Caki2 (cell line): Measurements from ENCODE around the gene PCED1B. TPM values are rescaled to one million over a fixed set of nuclear protein-coding genes. Genes with fewer than 3 reads are reported as not detected.
"Not testable (repeated sequence)": the region's sequence is repeated elsewhere in the genome, so short reads cannot be mapped to it uniquely, and the experiment has no call there.

ENCODE experiments used
- DNase-seq: peaks from one replicate; pipeline ENCODE4 v3.0.0-alpha.2; 2015; ENCODE audit warnings: low read depth
- in situ Hi-C: cut with HindIII; loops from 2 replicates; pipeline ENCODE4 v1.10.0; 2016; ENCODE audit warnings: low sequenced_read_pairs, low pct_unique_long_range_greater_than_20kb, mixed read lengths
- total RNA-seq: library from RNA; depleted of rRNA; stranded (reverse); fragments of >200 nt; shearing (Covaris generic); gene quantifications from 2 replicates; pipeline ENCODE4 v1.2.3, GENCODE V29; 2014; ENCODE audit warnings: low replicate concordance

PCED1B gene
- total RNA-seq, 1 experiment from 2014 or later, result 1.9 TPM

DNA sequence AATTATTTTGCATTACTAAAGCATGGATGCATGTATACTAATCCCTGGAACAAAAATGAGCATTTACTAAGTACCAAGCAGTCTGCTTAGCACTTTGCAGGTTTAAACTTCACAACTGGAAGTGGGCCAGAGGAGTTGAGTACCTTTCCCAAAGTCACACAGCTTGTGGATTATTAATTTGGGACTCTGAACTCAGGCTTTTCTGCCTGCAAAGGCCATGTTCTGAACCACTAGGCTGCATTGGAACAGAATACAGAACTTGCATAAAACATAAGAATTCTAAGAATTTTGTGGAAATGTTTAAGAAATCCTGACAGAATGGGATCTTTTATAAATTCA is 133.2 kb downstream of the PCED1B start:
- in situ Hi-C loops, result no loop called here
- DNase-seq, result no peak

DNA sequence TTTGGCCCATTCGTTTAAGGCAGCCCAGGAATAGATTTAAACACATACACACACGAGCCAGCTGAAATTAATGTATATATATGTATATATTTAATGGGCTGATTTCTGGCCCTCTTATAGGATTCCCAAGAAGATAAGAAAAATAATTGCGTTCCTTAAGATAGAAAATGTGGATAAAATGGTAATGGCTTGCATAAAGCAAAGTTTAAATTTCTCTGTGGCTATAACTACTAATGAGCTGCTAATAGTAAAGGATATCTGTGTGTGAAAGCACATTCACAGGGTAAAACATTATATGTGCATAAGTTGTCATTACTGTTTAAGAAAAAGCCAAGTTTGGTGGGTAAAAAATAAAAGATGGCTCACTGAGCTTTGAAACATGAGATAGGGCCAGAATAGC is 134.0 kb downstream of the PCED1B start:
- in situ Hi-C loops, result no loop called here
- no peak for DNase-seq

GRCh38 chr12:47214001-47214619 is 134.7 kb downstream of the PCED1B start:
- in situ Hi-C loops, result no loop called here
- DNase-seq, result no peak

- in situ Hi-C loops, result no loop called here
- DNase-seq, result no peak
These were observed 135.3 kb downstream of the PCED1B start for GRCh38 chr12:47214771-47215170.

- in situ Hi-C loops, result no loop called here
These were observed 136.8 kb downstream of the PCED1B start for GRCh38 chr12:47216150-47216677.

GRCh38 chr12:47217595-47217869 is 138.1 kb downstream of the PCED1B start:
- DNase-seq, in situ Hi-C loops: not testable (repeated sequence)

More at GRCh38 chr12:47216150-47216677, 136.8 kb downstream of the PCED1B start:
- no peak for DNase-seq

GRCh38 chr12:47218191-47218654 is 138.8 kb downstream of the PCED1B start:
- DNase-seq, result no peak
- in situ Hi-C loops, result no loop called here

DNA sequence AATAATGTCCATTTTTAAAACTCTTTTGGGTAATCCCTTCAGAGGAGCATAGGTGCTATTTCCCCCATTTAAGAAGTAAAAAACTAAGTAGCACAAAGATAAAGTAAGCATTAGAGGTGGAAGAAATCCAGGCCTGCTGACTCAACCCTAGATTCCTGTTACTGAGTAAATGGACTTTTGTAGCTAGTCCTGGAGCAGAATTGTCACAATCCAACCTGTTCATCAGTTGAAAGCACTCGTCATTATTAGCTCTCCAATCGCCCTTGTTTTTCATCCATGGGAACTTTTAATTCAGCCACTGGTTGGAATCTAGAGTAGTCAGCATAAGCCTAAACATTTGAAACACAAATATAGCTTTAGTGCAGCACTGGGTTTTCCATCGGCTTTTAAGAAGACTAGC is 139.8 kb downstream of the PCED1B start:
- no peak for DNase-seq
- in situ Hi-C loops, result no loop called here

- peak; percentile 66 for DNase-seq
- in situ Hi-C loops, result no loop called here
These were observed 142.0 kb downstream of the PCED1B start for GRCh38 chr12:47221256-47222023.

DNA sequence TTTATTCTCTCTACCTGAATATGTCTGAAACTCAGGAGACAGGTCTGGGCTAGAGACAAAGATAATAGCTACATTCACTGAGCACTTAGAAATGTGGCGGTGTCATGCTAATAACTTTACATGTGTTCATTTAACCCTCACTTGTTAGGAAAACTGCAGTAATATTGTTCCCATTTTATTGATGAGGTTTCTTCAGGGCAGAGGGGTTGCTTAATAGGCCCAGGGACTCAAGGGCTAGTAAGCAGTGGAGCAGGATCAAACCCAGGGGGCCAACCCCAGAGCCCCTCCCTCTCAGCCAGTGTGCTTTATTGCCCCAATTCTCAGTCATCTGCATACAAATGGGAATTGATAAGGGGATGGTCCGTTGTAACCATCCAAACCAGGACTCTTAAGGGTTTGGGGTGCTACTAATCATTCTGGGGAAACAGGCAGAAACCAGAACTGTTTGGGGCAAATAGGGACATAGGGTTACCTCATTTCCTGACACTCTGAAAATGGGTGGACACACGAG is 143.2 kb downstream of the PCED1B start:
- in situ Hi-C loops, result no loop called here
- DNase-seq, result no peak

GRCh38 chr12:47223031-47223847 is 143.8 kb downstream of the PCED1B start:
- in situ Hi-C loops, result no loop called here

DNA sequence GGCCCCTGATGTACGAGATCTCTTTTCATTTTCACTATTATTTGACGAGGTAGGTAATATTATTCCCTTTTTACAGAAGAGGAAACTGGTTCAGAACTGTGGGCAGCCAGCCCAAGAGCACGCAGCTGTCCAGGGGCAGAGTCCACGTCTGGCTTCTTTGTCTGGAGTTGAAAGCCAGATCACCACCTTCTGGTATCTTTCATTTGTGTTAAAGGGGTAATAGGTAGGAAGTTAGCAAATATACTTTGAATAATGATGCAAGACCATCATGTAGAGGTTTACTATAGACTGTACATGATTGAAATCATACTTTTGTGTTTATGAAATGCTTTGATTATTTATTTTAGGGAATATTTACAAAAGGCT is 144.4 kb downstream of the PCED1B start:
- in situ Hi-C loops, result no loop called here
- no peak for DNase-seq

More at GRCh38 chr12:47223031-47223847, 143.8 kb downstream of the PCED1B start:
- no peak for DNase-seq

- no peak for DNase-seq
- in situ Hi-C loops, result no loop called here
These were observed 145.2 kb downstream of the PCED1B start for GRCh38 chr12:47224563-47225133.

GRCh38 chr12:47225356-47225755 is 145.9 kb downstream of the PCED1B start:
- in situ Hi-C loops, result no loop called here
- no peak for DNase-seq

- no peak for DNase-seq
- in situ Hi-C loops, result no loop called here
These were observed 146.8 kb downstream of the PCED1B start for GRCh38 chr12:47226199-47226598.

GRCh38 chr12:47228802-47229201 is 149.4 kb downstream of the PCED1B start:
- DNase-seq, result no peak
- in situ Hi-C loops, result no loop called here

- in situ Hi-C loops, result no loop called here
- no peak for DNase-seq
These were observed 152.0 kb downstream of the PCED1B start for GRCh38 chr12:47231456-47231855.

DNA sequence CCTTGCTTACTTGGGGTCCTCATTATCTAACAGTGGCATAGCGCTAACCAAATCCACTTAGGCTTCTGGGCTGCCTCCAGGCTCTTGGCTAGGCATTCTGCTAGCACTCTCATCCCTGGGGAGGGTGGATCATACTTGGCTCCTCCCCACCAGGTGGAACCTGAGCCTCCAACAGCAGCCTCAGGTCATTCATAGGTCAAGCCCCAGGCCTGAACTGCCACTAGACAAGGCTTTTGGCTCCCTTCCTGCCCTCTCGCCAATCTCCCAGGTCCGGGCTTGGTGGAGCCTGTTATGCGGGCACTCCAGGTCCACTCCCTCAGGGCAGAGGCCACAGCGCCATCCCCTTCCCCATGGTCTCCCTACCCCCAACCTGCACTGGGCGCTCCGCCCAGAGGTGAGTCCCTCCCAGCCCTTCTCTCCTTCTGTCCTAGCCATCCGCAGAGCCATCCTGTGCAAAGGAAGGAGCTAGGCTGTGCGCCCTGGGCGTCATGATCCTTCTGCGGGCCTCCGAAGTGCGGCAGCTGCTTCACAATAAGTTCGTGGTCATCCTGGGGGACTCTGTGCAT is 155.2 kb downstream of the PCED1B start:
- in situ Hi-C loops, result no loop called here
- DNase-seq, result no peak
